ENCODE data around the gene OR8D4.
"Not testable (repeated sequence)": the region's sequence is repeated elsewhere in the genome, so short reads cannot be mapped to it uniquely, and the experiment has no call there.

OR8D4 gene

GRCh38 chr11:123901867-123902266 lies at the start of gene OR8D4:
Gene OR8D4, plus strand, starts transcription at chr11:123902167. Its CDS starts 4,265 bp downstream, at chr11:123906432.
- DNase-seq (ENCODE audit: low spot score): no peak

- DNase-seq (ENCODE audit: low spot score): no peak
Measured at GRCh38 chr11:123852321-123852720, 49.6 kb upstream of the OR8D4 start.

- no peak for DNase-seq (ENCODE audit: low spot score)
Measured at GRCh38 chr11:123853038-123853437, 48.9 kb upstream of the OR8D4 start.

GRCh38 chr11:123856444-123856843 lies 45.5 kb upstream of the OR8D4 start:
- DNase-seq (ENCODE audit: low spot score): no peak

- no peak for DNase-seq (ENCODE audit: low spot score)
Measured at GRCh38 chr11:123859731-123860130, 42.2 kb upstream of the OR8D4 start.

- not testable (repeated sequence) for DNase-seq (ENCODE audit: low spot score)
Measured at GRCh38 chr11:123865293-123865692, 36.7 kb upstream of the OR8D4 start.

GRCh38 chr11:123867795-123868194 lies 34.2 kb upstream of the OR8D4 start:
- not testable (repeated sequence) for DNase-seq (ENCODE audit: low spot score)

- DNase-seq (ENCODE audit: low spot score): no peak
Measured at GRCh38 chr11:123880912-123881311, 21.1 kb upstream of the OR8D4 start.

GRCh38 chr11:123885570-123885969 lies 16.4 kb upstream of the OR8D4 start, which contains the start of gene TMEM225:
Gene TMEM225, minus strand, starts transcription at chr11:123885670. Its CDS starts 245 bp downstream, at chr11:123885425.
- no peak for DNase-seq (ENCODE audit: low spot score)

- DNase-seq (ENCODE audit: low spot score): no peak
Measured at GRCh38 chr11:123892031-123892430, 9.9 kb upstream of the OR8D4 start.

- DNase-seq (ENCODE audit: low spot score): no peak
Measured at GRCh38 chr11:123899792-123900191, 2.2 kb upstream of the OR8D4 start.

GRCh38 chr11:123903932-123904331 lies 2.0 kb downstream of the OR8D4 start:
- DNase-seq (ENCODE audit: low spot score): no peak

- no peak for DNase-seq (ENCODE audit: low spot score)
Measured at GRCh38 chr11:123904932-123905331, 3.0 kb downstream of the OR8D4 start.

- DNase-seq (ENCODE audit: low spot score): no peak
Measured at GRCh38 chr11:123905826-123906225, 3.9 kb downstream of the OR8D4 start.

GRCh38 chr11:123920943-123921342 lies 19.0 kb downstream of the OR8D4 start:
- no peak for DNase-seq (ENCODE audit: low spot score)

- no peak for DNase-seq (ENCODE audit: low spot score)
Measured at GRCh38 chr11:123924027-123924426, 22.1 kb downstream of the OR8D4 start.

- no peak for DNase-seq (ENCODE audit: low spot score)
Measured at GRCh38 chr11:123939317-123939716, 37.4 kb downstream of the OR8D4 start, which contains the start of gene OR4D5. Gene OR4D5, plus strand, starts transcription at chr11:123939617. Its CDS starts 0 bp downstream, at chr11:123939617.

- DNase-seq (ENCODE audit: low spot score): no peak
Measured at GRCh38 chr11:123942413-123942812, 40.4 kb downstream of the OR8D4 start.

- DNase-seq (ENCODE audit: low spot score): no peak
Measured at GRCh38 chr11:123943738-123944137, 41.8 kb downstream of the OR8D4 start, which contains the start of gene OR6T1. Gene OR6T1, minus strand, starts transcription at chr11:123943838. Its CDS starts 0 bp downstream, at chr11:123943838.

GRCh38 chr11:123945132-123945531 lies 43.2 kb downstream of the OR8D4 start:
- DNase-seq (ENCODE audit: low spot score): no peak

- DNase-seq (ENCODE audit: low spot score): no peak
Measured at GRCh38 chr11:123956752-123957151, 54.8 kb downstream of the OR8D4 start.

Measured in AG08395 (cell line).